ENCODE measurements around the gene DYNLL2. TPM values are rescaled to one million over a fixed set of nuclear protein-coding genes. Genes with fewer than 3 reads are reported as not detected.
"Not testable (repeated sequence)": the region's sequence is repeated elsewhere in the genome, so short reads cannot be mapped to it uniquely, and the experiment has no call there.

DYNLL2 gene
- polyA plus RNA-seq, 3 donors, result 64.4 to 86.1 (median 82.9) TPM

- DNase-seq (ENCODE audit: extremely low read depth in 1 of 11, low read depth in 9 of 11, low spot score in 4 of 11), result no peak
These were observed 7.9 kb downstream of the DYNLL2 start for GRCh38 chr17:58091024-58091567.

- no peak for DNase-seq (ENCODE audit: extremely low read depth in 1 of 11, low read depth in 9 of 11, low spot score in 4 of 11)
These were observed 9.0 kb downstream of the DYNLL2 start for GRCh38 chr17:58092101-58092796.

DNA sequence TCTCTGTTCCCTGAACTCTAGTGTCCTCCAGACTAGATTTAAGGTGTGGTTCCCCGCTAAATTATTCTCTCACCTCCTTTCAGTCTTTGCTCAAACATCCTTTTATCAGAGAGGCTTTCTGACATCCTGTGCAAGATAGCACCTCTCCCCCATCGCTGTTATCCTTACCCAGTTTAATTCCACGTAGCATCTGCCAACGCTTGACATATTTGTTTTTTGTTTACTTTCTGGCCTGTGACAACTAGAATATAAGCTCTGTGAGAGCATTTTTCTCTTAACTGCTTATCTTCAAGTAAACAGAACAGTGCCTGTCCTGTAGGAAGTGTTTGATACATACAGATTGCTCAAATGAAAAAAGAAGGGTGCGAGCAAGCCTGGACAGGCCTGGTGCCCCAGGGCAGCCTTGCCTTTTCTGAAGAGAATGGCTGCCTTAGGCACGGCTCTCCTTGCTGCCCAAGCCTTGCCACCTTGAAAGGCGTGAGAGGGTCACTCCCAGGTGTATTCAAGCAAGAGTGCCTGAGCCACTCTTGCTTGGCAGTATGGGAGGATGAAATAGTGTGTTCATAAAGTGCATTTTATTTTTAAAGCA, 9.7 kb downstream of the DYNLL2 start:
- no peak for DNase-seq (ENCODE audit: extremely low read depth in 1 of 11, low read depth in 9 of 11, low spot score in 4 of 11)

- no peak for DNase-seq (ENCODE audit: extremely low read depth in 1 of 11, low read depth in 9 of 11, low spot score in 4 of 11)
These were observed 10.9 kb downstream of the DYNLL2 start for GRCh38 chr17:58094118-58094517.

DNA sequence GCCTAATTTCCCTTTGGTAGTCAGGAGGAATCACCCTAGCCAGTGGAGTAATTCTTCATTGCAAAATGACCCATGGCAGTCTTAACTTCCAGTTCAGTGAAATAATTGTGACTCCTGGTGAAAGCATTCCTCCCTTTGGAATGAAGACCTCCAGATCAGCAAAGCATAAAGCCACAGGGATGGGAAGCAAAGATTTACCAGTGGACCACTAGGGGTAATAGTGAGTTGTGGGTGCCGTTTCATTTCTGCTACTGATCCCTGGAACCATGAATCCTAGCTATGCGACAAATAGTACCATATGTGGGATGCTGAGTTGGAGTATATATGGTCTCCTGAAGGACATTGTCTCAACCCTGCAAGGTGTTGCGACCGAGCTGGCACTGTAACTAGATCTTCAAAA, 13.7 kb downstream of the DYNLL2 start:
- no peak for DNase-seq (ENCODE audit: extremely low read depth in 1 of 11, low read depth in 9 of 11, low spot score in 4 of 11)

GRCh38 chr17:58097384-58098088, 14.3 kb downstream of the DYNLL2 start:
- no peak for DNase-seq (ENCODE audit: extremely low read depth in 1 of 11, low read depth in 9 of 11, low spot score in 4 of 11)

GRCh38 chr17:58100506-58100905, 17.3 kb downstream of the DYNLL2 start:
- no peak for DNase-seq (ENCODE audit: extremely low read depth in 1 of 11, low read depth in 9 of 11, low spot score in 4 of 11)

- DNase-seq (ENCODE audit: extremely low read depth in 1 of 11, low read depth in 9 of 11, low spot score in 4 of 11), result not testable (repeated sequence)
These were observed 18.7 kb downstream of the DYNLL2 start for GRCh38 chr17:58101898-58102297.

GRCh38 chr17:58105093-58105492, 21.9 kb downstream of the DYNLL2 start:
- DNase-seq (ENCODE audit: extremely low read depth in 1 of 11, low read depth in 9 of 11, low spot score in 4 of 11), result no peak

GRCh38 chr17:58107306-58107705, 24.1 kb downstream of the DYNLL2 start:
- DNase-seq (ENCODE audit: extremely low read depth in 1 of 11, low read depth in 9 of 11, low spot score in 4 of 11), result no peak

DNA sequence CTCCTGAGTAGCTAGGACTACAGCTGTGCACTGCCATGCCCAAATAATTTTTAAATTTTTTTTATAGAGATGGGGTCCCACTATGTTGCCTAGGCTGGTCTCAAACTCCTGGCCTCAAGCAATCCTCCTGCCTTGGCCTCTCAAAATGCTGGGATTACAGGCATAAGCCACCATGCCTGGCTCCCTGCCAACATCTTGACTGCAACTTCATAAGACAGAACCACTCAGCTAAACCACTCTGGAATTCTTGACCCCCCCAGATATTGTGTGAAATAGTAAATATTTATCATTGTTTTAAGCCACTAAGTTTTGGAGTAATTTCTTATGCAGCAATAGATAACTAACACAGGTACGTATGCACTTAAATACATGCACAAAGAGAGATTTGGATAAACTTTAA, 26.0 kb downstream of the DYNLL2 start:
- DNase-seq (ENCODE audit: extremely low read depth in 1 of 11, low read depth in 9 of 11, low spot score in 4 of 11), result no peak

- DNase-seq (ENCODE audit: extremely low read depth in 1 of 11, low read depth in 9 of 11, low spot score in 4 of 11), result no peak
These were observed 26.8 kb downstream of the DYNLL2 start for GRCh38 chr17:58110012-58110411.

- DNase-seq (ENCODE audit: extremely low read depth in 1 of 11, low read depth in 9 of 11, low spot score in 4 of 11), result no peak
These were observed 28.5 kb downstream of the DYNLL2 start for GRCh38 chr17:58111676-58112075.

DNA sequence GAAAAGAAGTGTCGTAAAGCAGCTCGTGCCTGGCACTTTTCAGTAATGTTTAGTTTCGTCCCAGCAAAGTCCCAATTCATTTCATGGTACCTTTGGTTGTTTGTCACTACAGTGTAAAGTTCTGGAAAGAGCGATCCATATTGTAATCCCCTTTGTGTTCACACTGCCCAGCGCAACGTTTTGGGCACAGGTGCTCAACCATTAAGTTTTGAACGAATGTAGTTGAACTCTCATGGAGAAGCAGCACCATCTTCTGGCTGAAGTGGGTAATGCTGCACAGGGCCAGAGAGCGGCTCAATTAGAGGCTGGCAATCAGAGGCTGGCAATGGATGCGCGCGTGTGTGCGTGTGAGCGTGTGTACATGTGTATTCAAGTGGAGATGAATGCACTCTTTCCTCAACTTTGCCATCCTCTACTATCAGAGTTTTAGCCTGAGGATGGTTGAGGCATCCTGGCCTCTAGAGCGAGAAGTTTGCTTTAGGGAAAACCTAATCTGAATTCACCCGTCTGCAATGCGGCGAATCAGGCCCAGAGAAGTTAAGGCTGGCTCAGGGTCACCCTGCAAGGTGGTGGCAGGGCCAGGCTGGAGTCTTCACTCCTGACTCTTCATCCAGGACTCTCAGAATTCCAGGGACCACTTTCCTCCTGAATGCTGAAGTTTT, 29.9 kb downstream of the DYNLL2 start:
- DNase-seq (ENCODE audit: extremely low read depth in 1 of 11, low read depth in 9 of 11, low spot score in 4 of 11), result peak; percentile 35 to 72 (median 58)

- DNase-seq (ENCODE audit: extremely low read depth in 1 of 11, low read depth in 9 of 11, low spot score in 4 of 11), result no peak
These were observed 30.7 kb downstream of the DYNLL2 start for GRCh38 chr17:58113947-58114346.

DNA sequence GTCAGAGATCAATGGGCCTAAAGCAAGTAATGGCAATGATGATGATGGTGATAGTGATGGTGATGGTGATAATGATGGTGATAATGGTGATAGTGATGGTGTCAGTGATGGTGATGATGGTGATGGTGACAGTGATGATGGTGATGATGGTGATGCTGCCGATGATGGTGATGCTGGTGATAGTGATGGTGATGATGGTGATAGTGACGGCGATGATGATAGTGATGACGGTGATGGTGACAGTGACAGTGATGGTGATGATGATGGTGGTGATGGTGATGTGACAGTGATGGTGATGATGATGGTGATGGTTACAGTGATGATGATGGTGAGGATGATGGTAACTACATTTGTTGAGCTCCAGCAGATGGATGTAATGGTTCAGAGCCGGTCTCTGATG, 34.2 kb downstream of the DYNLL2 start:
- DNase-seq (ENCODE audit: extremely low read depth in 1 of 11, low read depth in 9 of 11, low spot score in 4 of 11), result no peak

- no peak for DNase-seq (ENCODE audit: extremely low read depth in 1 of 11, low read depth in 9 of 11, low spot score in 4 of 11)
These were observed 36.3 kb downstream of the DYNLL2 start for GRCh38 chr17:58119491-58119890.

DNA sequence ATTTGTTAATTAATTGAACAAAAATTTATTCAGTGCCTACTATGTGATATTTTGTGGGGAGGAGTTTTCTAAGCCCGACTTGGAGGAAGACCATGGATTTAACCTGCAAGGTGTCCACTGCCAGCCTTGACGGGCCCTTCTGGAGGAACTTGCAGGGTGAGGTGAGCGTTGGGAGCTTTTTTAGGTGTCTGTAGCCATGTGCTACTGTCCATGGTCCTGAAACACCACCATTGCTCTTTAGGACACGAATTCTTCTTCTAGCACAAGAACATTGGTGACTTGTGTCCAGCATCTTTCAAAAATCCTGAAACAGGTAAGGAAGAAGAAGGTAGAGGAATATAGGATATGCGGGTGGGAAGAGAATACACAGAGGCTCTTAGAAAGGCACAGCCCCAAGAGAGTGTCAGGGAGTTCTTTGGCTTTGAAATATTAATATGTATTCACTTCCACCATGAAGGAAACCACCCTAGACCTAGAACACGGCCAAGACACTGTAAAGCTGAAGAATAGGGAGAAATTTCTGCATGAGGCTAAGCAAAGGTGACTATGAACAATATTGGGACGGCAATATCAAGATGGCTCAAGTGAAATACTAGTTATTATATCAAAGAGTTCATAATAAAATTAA, 37.1 kb downstream of the DYNLL2 start:
- DNase-seq (ENCODE audit: extremely low read depth in 1 of 11, low read depth in 9 of 11, low spot score in 4 of 11), result peak; percentile 57 to 85 (median 72)

DNA sequence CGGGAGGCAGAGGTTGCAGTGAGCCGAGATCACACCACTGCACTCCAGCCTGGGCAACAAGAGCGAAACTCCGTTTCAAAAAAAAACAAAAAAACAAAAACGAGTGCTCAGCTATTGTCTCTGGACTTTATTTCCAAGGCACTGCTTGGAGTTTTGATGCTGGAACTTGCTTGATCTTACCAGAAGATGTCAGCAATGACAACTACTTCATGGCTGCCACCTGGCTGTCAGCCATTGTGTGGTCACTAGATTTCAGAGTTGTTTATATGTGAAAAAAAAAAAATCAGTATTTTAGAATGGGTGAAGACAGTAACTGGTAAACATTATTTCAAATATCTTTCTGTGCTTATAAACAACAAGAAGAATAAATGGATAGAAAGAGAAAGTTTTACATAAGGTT, 38.7 kb downstream of the DYNLL2 start:
- DNase-seq (ENCODE audit: extremely low read depth in 1 of 11, low read depth in 9 of 11, low spot score in 4 of 11), result no peak

All from renal cortex interstitium (tissue), 11 donors.